Suprapubic skin (tissue), 4 donors: ENCODE data around the gene LRRC4.

Experiments
- EP300 ChIP-seq: sonication (generic); formaldehyde crosslinking; IDR thresholded peaks from one replicate; pipeline ENCODE4 v1.6.1; 2017; ENCODE audit warnings: antibody characterized with exemption
- POLR2A ChIP-seq, 2 donors: fragments of 450-650 bp; IDR thresholded peaks; one replicate each; pipeline ENCODE4 v1.6.1; 2017; ENCODE audit warnings: antibody characterized with exemption in 2 of 2, mild to moderate bottlenecking in 2 of 2, moderate library complexity in 2 of 2
- POLR2AphosphoS5 ChIP-seq, 3 donors: sonication (generic); formaldehyde crosslinking; IDR thresholded peaks; one replicate each; pipeline ENCODE4 v1.6.1; 2017; ENCODE audit warnings: antibody characterized with exemption in 3 of 3
- TF ChIP-seq, protein P1 (sequence below), 2 donors: fragments of 200-600 bp in 1 of 2; fragments of 450-650 bp in 1 of 2; sonication (generic) in 1 of 2; IDR thresholded peaks; one replicate each; pipeline ENCODE4 v1.5.1; 2016 to 2019; ENCODE audit warnings: antibody characterized with exemption in 2 of 2, mild to moderate bottlenecking in 1 of 2, moderate library complexity in 1 of 2

- TF ChIP-seq, protein P1, sequence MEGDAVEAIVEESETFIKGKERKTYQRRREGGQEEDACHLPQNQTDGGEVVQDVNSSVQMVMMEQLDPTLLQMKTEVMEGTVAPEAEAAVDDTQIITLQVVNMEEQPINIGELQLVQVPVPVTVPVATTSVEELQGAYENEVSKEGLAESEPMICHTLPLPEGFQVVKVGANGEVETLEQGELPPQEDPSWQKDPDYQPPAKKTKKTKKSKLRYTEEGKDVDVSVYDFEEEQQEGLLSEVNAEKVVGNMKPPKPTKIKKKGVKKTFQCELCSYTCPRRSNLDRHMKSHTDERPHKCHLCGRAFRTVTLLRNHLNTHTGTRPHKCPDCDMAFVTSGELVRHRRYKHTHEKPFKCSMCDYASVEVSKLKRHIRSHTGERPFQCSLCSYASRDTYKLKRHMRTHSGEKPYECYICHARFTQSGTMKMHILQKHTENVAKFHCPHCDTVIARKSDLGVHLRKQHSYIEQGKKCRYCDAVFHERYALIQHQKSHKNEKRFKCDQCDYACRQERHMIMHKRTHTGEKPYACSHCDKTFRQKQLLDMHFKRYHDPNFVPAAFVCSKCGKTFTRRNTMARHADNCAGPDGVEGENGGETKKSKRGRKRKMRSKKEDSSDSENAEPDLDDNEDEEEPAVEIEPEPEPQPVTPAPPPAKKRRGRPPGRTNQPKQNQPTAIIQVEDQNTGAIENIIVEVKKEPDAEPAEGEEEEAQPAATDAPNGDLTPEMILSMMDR (IDR thresholded peaks at IDR 0.05) = no peak
- TF ChIP-seq POLR2A (IDR thresholded peaks at IDR 0.05) = no peak
- TF ChIP-seq POLR2AphosphoS5 (IDR thresholded peaks at IDR 0.05) = no peak
- TF ChIP-seq EP300 = no peak
Observed at GRCh38 chr7:128076196-128076795, 45.1 kb upstream of the LRRC4 start.
